Prostate gland (tissue), 2 donors: ENCODE results near the gene INO80B. TPM values are rescaled to one million over a fixed set of nuclear protein-coding genes. Genes with fewer than 3 reads are reported as not detected.

Experiments used
- DNase-seq: peaks from one replicate; pipeline ENCODE4 v3.0.0-alpha.2; 2019; ENCODE audit warnings: low spot score
- H3K27ac ChIP-seq, 2 donors: fragments of 200-600 bp; sonication (generic); 2 replicates each; pipeline ENCODE4 v1.5.1; 2017 to 2019
- H3K27me3 ChIP-seq: fragments of 200-600 bp; sonication (generic); replicated peaks from 2 replicates; pipeline ENCODE4 v1.5.1; 2019; ENCODE audit not compliant: insufficient read depth
- H3K36me3 ChIP-seq, 2 donors: fragments of 200-600 bp; sonication (generic); 1 replicate in 1 of 2; 2 replicates in 1 of 2; pipeline versions ENCODE4 v1.5.1 to v1.8.1; 2017 to 2019
- H3K4me1 ChIP-seq: fragments of 200-600 bp; sonication (generic); replicated peaks from 2 replicates; pipeline ENCODE4 v1.5.1; 2019
- H3K4me3 ChIP-seq, 2 donors: fragments of 200-600 bp; sonication (generic); 2 replicates each; pipeline ENCODE4 v1.5.1; 2017 to 2019
- H3K9me3 ChIP-seq: fragments of 200-600 bp; sonication (generic); 2 replicates; pipeline ENCODE4 v1.5.1; 2017
- POLR2A ChIP-seq: fragments of 450-650 bp; IDR thresholded peaks from one replicate; pipeline ENCODE4 v1.6.1; 2016; ENCODE audit warnings: antibody characterized with exemption, mild to moderate bottlenecking
- POLR2AphosphoS5 ChIP-seq: sonication (generic); formaldehyde crosslinking; IDR thresholded peaks from one replicate; pipeline ENCODE4 v1.6.1; 2017; ENCODE audit warnings: antibody characterized with exemption
- WGBS: methylation state at CpG from one replicate; pipeline ENCODE4 v1.1.5; 2018; 5-methylcytosine and 5-hydroxymethylcytosine counted together
- intact Hi-C: fragments of 100-400 bp; cut with DNase I; formaldehyde crosslinking; loops from one replicate; pipeline ENCODE4 v1.14.2; 2022
- total RNA-seq, 2 donors: library from RNA; depleted of rRNA; stranded (reverse); fragments of >200 nt; gene quantifications; one replicate each; pipeline ENCODE4 v1.1.0, GENCODE V29; 2016
- TF ChIP-seq, protein P1 (sequence below), 4 experiments: fragments of 200-600 bp in 2 of 4; fragments of 450-650 bp in 2 of 4; sonication (generic) in 2 of 4; IDR thresholded peaks; 1 replicate in 3 of 4; 2 replicates in 1 of 4; pipeline ENCODE4 v1.5.1; 2016 to 2019; ENCODE audit warnings: antibody characterized with exemption in 4 of 4, mild to moderate bottlenecking in 2 of 4, moderate library complexity in 2 of 4

INO80B gene
- total RNA-seq, 2 donors from 2014 or later, result 28.3 to 46.7 TPM

DNA sequence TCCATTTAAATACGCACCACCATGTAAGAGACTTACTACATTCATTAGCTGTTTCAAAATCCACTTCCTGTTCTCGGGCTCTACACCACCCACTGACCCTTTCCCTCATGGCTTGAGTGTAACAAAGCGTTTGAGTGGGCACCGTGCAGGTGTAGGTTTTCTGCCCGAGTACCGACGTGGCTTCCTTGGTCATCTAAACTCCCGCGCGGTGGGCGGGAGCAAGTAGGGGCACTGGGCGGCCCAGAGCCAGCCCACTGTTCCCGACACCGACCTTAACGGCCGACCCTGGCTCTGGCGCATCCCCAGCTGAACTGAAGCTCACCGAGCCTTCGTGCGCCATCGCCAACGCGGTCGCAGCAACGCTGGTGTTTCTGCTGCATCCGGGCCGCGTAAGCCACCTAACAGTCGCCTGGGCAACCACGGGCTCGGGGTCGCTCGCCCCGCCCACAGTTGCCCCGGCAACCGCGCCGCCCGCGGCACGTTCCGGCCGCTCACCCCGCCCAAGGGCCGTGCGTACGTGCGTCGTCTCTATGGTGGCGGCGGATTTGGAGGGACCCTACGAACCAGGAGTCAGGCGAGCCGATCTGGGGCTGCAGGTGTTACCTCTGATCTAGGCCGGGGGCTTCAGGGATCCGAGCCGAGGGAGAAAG lies 33.5 kb upstream of the INO80B start, which contains the start of the genes C2orf81 and WDR54:
C2orf81 (minus strand) TSS at position 399 of the 650 bp plus-strand sequence; CDS start at position 340, 59 bp downstream.
WDR54 (plus strand) TSS at position 510 of the 650 bp plus-strand sequence. CDS start 424 bp downstream, outside the sequence.
- intact Hi-C loops, result loop anchor here (2.0 kb wide), 1 partner anchor 29 kb away; no protein-coding TSS in a partner anchor
- peak; percentile 60 for DNase-seq
- TF ChIP-seq, protein P1, sequence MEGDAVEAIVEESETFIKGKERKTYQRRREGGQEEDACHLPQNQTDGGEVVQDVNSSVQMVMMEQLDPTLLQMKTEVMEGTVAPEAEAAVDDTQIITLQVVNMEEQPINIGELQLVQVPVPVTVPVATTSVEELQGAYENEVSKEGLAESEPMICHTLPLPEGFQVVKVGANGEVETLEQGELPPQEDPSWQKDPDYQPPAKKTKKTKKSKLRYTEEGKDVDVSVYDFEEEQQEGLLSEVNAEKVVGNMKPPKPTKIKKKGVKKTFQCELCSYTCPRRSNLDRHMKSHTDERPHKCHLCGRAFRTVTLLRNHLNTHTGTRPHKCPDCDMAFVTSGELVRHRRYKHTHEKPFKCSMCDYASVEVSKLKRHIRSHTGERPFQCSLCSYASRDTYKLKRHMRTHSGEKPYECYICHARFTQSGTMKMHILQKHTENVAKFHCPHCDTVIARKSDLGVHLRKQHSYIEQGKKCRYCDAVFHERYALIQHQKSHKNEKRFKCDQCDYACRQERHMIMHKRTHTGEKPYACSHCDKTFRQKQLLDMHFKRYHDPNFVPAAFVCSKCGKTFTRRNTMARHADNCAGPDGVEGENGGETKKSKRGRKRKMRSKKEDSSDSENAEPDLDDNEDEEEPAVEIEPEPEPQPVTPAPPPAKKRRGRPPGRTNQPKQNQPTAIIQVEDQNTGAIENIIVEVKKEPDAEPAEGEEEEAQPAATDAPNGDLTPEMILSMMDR (IDR thresholded peaks at IDR 0.05), result peak in 1 of 4 experiments; percentile 13
- TF ChIP-seq POLR2AphosphoS5 (peak; percentile 27), POLR2A (peak; percentile 48)
- H3K4me3 ChIP-seq, result peak within 1 kb of the TSS; percentile 51 to 62
- under 1% methylated on average over 47 of the region's 57 CpGs for WGBS
- no peaks in the 10 kb centered on the region for H3K36me3 ChIP-seq
- H3K27me3 ChIP-seq, result no peaks in the 10 kb centered on the region
- H3K9me3 ChIP-seq, result no peaks in the 10 kb centered on the region
- H3K4me1 ChIP-seq, result no peaks in the 10 kb centered on the region
- peak within 1 kb of the TSS; percentile 52 to 75 for H3K27ac ChIP-seq

DNA sequence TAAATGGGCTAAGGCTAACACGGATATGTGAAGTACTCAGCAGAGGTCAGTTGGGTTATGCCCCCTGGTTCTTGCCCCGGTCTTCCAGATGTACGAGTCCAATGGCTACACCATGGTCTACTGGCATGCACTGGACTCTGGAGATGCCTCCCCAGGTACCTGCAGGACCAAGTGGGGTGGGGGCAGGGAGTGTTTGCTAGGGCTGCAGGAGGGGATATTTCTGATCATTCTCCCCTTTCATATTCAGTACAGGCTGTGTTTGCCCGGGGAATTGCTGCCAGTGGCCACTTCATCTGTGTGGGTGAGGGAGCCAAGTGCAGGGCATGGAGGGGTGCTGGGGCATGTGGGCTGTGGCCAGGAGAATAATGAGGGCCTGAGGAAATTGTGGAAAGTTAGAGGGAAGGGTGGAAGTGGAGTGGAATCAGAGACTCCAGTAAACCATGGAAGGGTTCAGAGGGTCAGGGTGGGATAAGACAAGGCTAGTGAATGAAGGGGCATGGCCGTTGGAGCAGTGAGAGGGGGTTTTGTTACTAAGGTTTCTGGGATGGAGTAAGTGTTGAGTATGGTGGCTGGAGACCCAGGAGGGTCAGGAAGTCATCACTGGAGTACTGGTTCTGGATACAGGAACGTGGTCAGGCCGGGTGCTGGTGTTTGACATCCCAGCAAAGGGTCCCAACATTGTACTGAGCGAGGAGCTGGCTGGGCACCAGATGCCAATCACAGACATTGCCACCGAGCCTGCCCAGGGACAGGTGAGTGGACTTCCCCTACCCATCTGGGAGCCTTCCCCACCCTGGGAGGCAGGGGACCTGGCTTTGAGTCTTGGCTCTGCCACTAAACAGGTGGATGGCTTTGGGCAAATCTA lies 31.4 kb upstream of the INO80B start:
- Histone ChIP-seq H3K9me3 (no peaks in the 10 kb centered on the region), H3K27me3 (no peaks in the 10 kb centered on the region), H3K4me1 (no peaks in the 10 kb centered on the region), H3K36me3 (peaks cover 0 to under 1% of the 10 kb centered on the region in 2 donors), H3K4me3 (no peak overlapping the region), H3K27ac (no peak overlapping the region)
- intact Hi-C loops, result no loop called here
- 78% methylated on average over 9 of the region's 9 CpGs for WGBS
- no peak for TF ChIP-seq POLR2A
- TF ChIP-seq POLR2AphosphoS5, result no peak
- TF ChIP-seq, protein P1 (IDR thresholded peaks at IDR 0.05), result no peak
- no peak for DNase-seq

DNA sequence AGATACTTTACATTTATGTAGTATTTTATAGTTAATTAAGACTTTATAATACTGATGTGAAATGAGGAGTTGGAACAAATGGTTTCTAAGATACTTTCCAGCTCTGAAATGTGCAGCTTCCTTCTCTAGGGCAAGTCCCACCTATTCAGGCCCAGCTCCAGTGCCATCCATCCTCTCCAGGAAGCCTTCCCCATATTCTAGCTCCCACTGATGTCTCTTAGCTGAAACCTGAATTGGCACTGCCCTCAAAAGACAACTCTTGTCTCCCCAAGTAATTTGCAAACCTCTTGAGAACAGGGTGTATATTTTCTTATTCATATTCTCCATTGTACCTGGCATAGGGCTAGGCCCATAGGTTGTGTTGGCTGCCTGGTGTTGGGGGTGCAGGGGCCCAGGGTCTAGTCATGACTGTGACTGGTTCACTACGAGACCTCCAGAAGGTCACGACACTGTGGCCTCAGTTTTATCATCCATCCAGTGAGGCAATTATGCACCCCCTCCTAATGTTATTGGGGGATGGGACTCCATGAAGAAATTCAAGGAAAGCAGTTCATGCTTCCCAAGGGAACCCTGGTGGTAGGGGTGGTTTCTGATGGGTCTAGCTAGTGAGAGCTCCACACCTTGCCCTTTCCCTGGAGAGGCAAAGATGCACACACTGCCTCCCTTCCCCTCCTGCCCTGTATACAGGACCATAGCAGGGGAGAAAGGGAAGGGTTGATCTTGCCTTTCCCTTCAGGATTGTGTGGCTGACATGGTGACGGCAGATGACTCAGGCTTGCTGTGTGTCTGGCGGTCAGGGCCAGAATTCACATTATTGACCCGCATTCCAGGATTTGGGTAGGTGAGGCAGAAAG lies 30.5 kb upstream of the INO80B start:
- peaks cover 0 to 6% of the 10 kb centered on the region in 2 donors for H3K36me3 ChIP-seq
- H3K4me1 ChIP-seq, result no peaks in the 10 kb centered on the region
- no peak overlapping the region for H3K4me3 ChIP-seq
- no peak for DNase-seq
- no peak overlapping the region for H3K27ac ChIP-seq
- intact Hi-C loops, result no loop called here
- H3K9me3 ChIP-seq, result no peaks in the 10 kb centered on the region
- TF ChIP-seq POLR2A, result no peak
- TF ChIP-seq POLR2AphosphoS5, result no peak
- TF ChIP-seq, protein P1 (IDR thresholded peaks at IDR 0.05), result no peak
- no peaks in the 10 kb centered on the region for H3K27me3 ChIP-seq
- WGBS, result 86% methylated on average over 5 of the region's 5 CpGs

DNA sequence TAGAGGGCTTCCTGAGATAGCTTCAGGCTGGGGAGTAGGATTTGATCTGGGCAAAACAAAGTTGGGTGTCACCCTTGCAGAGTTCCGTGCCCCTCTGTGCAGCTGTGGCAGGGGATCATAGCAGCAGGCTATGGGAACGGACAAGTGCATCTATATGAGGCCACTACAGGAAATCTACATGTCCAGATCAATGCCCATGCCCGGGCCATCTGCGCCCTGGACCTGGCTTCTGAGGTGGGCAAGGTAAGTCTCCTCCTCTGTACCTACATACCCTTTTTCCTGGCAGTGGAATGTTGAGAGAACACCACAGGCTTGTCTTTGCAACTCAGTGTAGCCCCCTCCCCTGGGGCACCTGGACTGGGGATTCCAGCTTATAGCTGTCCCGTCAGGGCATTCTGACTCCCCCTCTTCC lies 29.9 kb upstream of the INO80B start:
- TF ChIP-seq POLR2A (no peak), POLR2AphosphoS5 (no peak)
- TF ChIP-seq, protein P1 (IDR thresholded peaks at IDR 0.05), result no peak
- no peak overlapping the region for H3K27ac ChIP-seq
- intact Hi-C loops, result no loop called here

More for the DNA sequence above, 29.9 kb upstream of the INO80B start:
- peaks cover 0 to 11% of the 10 kb centered on the region in 2 donors for H3K36me3 ChIP-seq
- H3K9me3 ChIP-seq, result no peaks in the 10 kb centered on the region
- no peak for DNase-seq
- WGBS, result 77% methylated on average over 5 of the region's 5 CpGs
- no peak overlapping the region for H3K4me3 ChIP-seq
- H3K27me3 ChIP-seq, result no peaks in the 10 kb centered on the region
- no peaks in the 10 kb centered on the region for H3K4me1 ChIP-seq
